Duodenal mucosa (tissue), 2 donors: ENCODE data around the gene UGT1A9.

Experiments used
- H3K27ac ChIP-seq: one replicate; pipeline ENCODE4 v1.7.0; 2013; ENCODE audit warnings: low read depth, low read length
- H3K27me3 ChIP-seq, 2 donors: one replicate each; pipeline ENCODE4 v1.7.0; 2013; ENCODE audit warnings: low read length in 2 of 2, control low read depth in 1 of 2; ENCODE audit not compliant: insufficient read depth in 2 of 2, control insufficient read depth in 1 of 2
- H3K36me3 ChIP-seq, 2 donors: one replicate each; pipeline ENCODE4 v1.7.0; 2013; ENCODE audit warnings: low read length in 2 of 2, control low read depth in 1 of 2; ENCODE audit not compliant: insufficient read depth in 2 of 2, control insufficient read depth in 1 of 2
- H3K4me1 ChIP-seq, 2 donors: one replicate each; pipeline ENCODE4 v1.7.0; 2013; ENCODE audit warnings: low read length in 2 of 2, control low read depth in 1 of 2; ENCODE audit not compliant: insufficient read depth in 2 of 2, control insufficient read depth in 1 of 2
- H3K4me3 ChIP-seq, 2 donors: one replicate each; pipeline ENCODE4 v1.7.0; 2013; ENCODE audit warnings: low read length in 2 of 2, low read depth in 1 of 2
- H3K9ac ChIP-seq, 2 donors: one replicate each; pipeline ENCODE4 v1.7.0; 2013; ENCODE audit warnings: low read length in 2 of 2, low read depth in 1 of 2
- H3K9me3 ChIP-seq, 2 donors: one replicate each; pipeline ENCODE4 v1.7.0; 2013; ENCODE audit warnings: low read length in 2 of 2, control low read depth in 1 of 2; ENCODE audit not compliant: control insufficient read depth in 1 of 2

UGT1A9 gene

DNA sequence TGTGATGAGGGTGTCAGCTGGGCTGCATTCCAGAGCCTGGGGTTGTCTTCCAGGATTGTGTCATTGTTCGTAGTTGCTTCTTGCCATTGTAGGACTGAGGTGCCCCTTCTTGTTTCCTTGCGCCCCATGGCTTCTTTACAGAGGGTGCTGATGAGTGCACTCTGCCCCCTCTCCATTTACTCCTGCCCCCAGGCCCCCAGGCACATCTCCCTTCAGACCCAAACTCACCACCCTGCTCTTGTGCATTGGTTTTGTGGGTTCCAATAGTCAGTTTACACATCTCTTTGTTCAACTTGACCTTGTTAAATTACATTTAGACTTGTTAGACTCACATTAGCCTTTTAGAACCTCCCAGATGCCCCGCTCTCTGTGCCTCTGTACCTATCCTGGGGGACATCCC is 149.5 kb downstream of the UGT1A9 start:
- Histone ChIP-seq H3K4me3 (no peak overlapping the region), H3K9ac (no peak overlapping the region), H3K36me3 (no peaks in the 10 kb centered on the region), H3K4me1 (peaks cover 9 to 29% of the 10 kb centered on the region in 2 donors), H3K27ac (no peak overlapping the region), H3K27me3 (peaks cover 0 to 3% of the 10 kb centered on the region in 2 donors), H3K9me3 (no peaks in the 10 kb centered on the region)

DNA sequence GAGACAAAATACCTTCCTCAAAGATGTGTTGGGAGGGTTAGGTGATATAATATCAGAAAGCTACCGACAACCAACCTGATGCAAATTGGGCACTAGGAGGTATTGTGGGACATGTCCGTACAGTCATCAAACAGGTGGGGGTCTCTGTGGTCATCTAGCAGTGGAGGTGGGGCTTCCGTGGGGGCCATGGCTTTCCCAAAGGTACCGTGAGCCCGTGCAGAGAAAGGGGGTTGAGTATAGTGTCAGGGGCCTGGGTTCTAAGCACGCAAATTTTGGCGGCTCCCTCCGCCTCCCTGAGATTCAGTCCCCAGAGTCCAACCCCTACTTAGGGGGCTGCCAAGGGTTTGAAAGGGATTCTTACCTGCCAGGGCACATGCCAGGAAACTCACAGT is 150.0 kb downstream of the UGT1A9 start:
- Histone ChIP-seq H3K9me3 (no peaks in the 10 kb centered on the region), H3K27ac (no peak overlapping the region), H3K4me1 (peaks cover 9 to 29% of the 10 kb centered on the region in 2 donors), H3K27me3 (peaks cover 0 to 3% of the 10 kb centered on the region in 2 donors), H3K9ac (no peak overlapping the region), H3K36me3 (no peaks in the 10 kb centered on the region), H3K4me3 (no peak overlapping the region)

DNA sequence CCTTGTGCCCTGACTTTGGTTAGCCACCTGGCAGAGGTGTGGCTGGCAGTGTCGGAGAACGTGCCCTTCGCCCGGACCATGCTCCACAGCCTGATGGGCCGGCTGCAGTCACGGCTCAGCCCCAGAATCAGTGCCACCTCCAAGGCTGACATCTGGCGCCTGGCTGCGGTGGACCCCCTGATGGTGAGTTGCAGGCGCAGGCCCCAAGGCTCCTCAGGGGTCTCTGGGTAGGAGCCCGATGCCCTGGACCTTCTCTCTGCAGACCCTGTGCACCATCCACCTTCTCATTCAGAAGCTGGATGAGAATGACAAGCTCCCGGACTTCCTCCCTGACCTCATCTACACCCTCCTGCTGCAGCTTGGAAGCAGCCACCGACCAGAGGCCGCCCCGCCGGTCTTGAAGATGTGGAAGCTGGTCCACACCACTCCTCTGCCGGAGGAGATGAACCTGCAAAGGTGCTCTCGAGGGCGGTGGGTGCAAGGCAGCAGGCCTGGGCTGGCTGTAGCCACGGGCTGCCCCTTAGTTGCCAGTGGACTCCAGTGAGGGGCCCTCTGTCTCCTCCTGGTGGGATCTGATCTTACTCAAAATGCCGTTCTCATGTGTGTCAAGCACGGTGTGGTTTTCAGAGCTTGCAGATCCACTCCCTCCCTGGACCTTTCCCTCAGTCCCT is 150.5 kb downstream of the UGT1A9 start:
- Histone ChIP-seq H3K36me3 (no peaks in the 10 kb centered on the region), H3K27ac (no peak overlapping the region), H3K9ac (no peak overlapping the region), H3K27me3 (peaks cover 0 to 3% of the 10 kb centered on the region in 2 donors), H3K9me3 (no peaks in the 10 kb centered on the region), H3K4me1 (peaks cover 9 to 29% of the 10 kb centered on the region in 2 donors), H3K4me3 (no peak overlapping the region)
